Left ventricle myocardium inferior (tissue), 1 donor: ENCODE results near the gene HLTF. TPM values are rescaled to one million over a fixed set of nuclear protein-coding genes. Genes with fewer than 3 reads are reported as not detected.
A peak's percentile ranks its signal among the peaks of the same experiment; 100 is the strongest.

Experiments
- DNase-seq: peaks from one replicate; pipeline ENCODE4 v3.0.0-alpha.2; 2020
- H3K27ac ChIP-seq: fragments of 200-600 bp; replicated peaks from 2 replicates; pipeline ENCODE4 v1.8.0; 2021
- H3K27me3 ChIP-seq: fragments of 200-600 bp; 2 replicates; pipeline ENCODE4 v1.8.0; 2021; ENCODE audit warnings: low read depth
- H3K36me3 ChIP-seq: fragments of 200-600 bp; 2 replicates; pipeline ENCODE4 v1.8.0; 2021
- H3K4me1 ChIP-seq: fragments of 200-600 bp; 2 replicates; pipeline ENCODE4 v1.8.0; 2021
- H3K4me3 ChIP-seq: fragments of 200-600 bp; 2 replicates; pipeline ENCODE4 v1.8.0; 2021; ENCODE audit warnings: mild to moderate bottlenecking, moderate library complexity
- H3K9me3 ChIP-seq: fragments of 200-600 bp; replicated peaks from 2 replicates; pipeline ENCODE4 v1.8.0; 2021
- CTCF ChIP-seq: fragments of 200-600 bp; IDR thresholded peaks from 2 replicates; pipeline ENCODE4 v1.8.0; 2021; ENCODE audit warnings: antibody characterized with exemption, mild to moderate bottlenecking, borderline replicate concordance
- intact Hi-C: fragments of 100-400 bp; cut with micrococcal nuclease; formaldehyde crosslinking; loops from one replicate; pipeline ENCODE4 v1.11.0; 2022
- total RNA-seq: library from RNA; stranded (reverse); fragmentation: NEBNext Ultra II Directional; extraction: Animal tissue kit (Norgen Biotek cat#: 25700); gene quantifications from one replicate; pipeline ENCODE4 v1.2.1, GENCODE V29; 2021
- donor health status: DM: no; HTN: yes; CAD: no; lungs with severe emphysema.

Gene HLTF
- total RNA-seq, 1 donor from 2014 or later = 27.4 TPM

GRCh38 chr3:149026718-149027117 lies 59.6 kb downstream of the HLTF start:
- no peak overlapping the region for H3K4me3 ChIP-seq
- H3K36me3 ChIP-seq = peaks cover 84% of the 10 kb centered on the region
- H3K27ac ChIP-seq = no peak overlapping the region
- H3K9me3 ChIP-seq = peaks cover 6% of the 10 kb centered on the region
- intact Hi-C loops = no loop called here
- DNase-seq = no peak
- no peak for TF ChIP-seq CTCF
- no peaks in the 10 kb centered on the region for H3K27me3 ChIP-seq
- H3K4me1 ChIP-seq = peaks cover 13% of the 10 kb centered on the region

GRCh38 chr3:149023951-149024350 lies 62.4 kb downstream of the HLTF start:
- Histone ChIP-seq H3K4me1 (peaks cover 39% of the 10 kb centered on the region), H3K36me3 (peaks cover 71% of the 10 kb centered on the region), H3K27ac (no peak overlapping the region), H3K4me3 (no peak overlapping the region), H3K9me3 (peaks cover 6% of the 10 kb centered on the region), H3K27me3 (no peaks in the 10 kb centered on the region)
- intact Hi-C loops = no loop called here
- no peak for TF ChIP-seq CTCF
- DNase-seq = no peak

- peaks cover 59% of the 10 kb centered on the region for H3K4me1 ChIP-seq
Observed at GRCh38 chr3:149021830-149022229, 64.5 kb downstream of the HLTF start.

GRCh38 chr3:149020839-149021252 lies 65.5 kb downstream of the HLTF start:
- DNase-seq = no peak
- H3K4me3 ChIP-seq = no peak overlapping the region
- no peak overlapping the region for H3K27ac ChIP-seq
- intact Hi-C loops = no loop called here
- H3K4me1 ChIP-seq = peaks cover 61% of the 10 kb centered on the region
- H3K36me3 ChIP-seq = peaks cover 40% of the 10 kb centered on the region
- no peaks in the 10 kb centered on the region for H3K27me3 ChIP-seq
- no peak for TF ChIP-seq CTCF
- peaks cover 6% of the 10 kb centered on the region for H3K9me3 ChIP-seq

More at GRCh38 chr3:149021830-149022229, 64.5 kb downstream of the HLTF start:
- H3K27ac ChIP-seq = no peak overlapping the region
- no peak overlapping the region for H3K4me3 ChIP-seq
- peaks cover 6% of the 10 kb centered on the region for H3K9me3 ChIP-seq
- no peak for DNase-seq
- no peaks in the 10 kb centered on the region for H3K27me3 ChIP-seq
- peaks cover 50% of the 10 kb centered on the region for H3K36me3 ChIP-seq
- TF ChIP-seq CTCF = no peak
- intact Hi-C loops = no loop called here

- Histone ChIP-seq H3K4me1 (peaks cover 66% of the 10 kb centered on the region), H3K27me3 (no peaks in the 10 kb centered on the region), H3K36me3 (peaks cover 35% of the 10 kb centered on the region), H3K9me3 (peaks cover 6% of the 10 kb centered on the region), H3K27ac (peak overlapping the region; percentile 74), H3K4me3 (no peak overlapping the region)
- intact Hi-C loops = no loop called here
- TF ChIP-seq CTCF = no peak
- no peak for DNase-seq
Observed at GRCh38 chr3:149020196-149020838, 66.0 kb downstream of the HLTF start.
